K562 (cell line): Measurements from ENCODE around the gene TYW1. TPM values are rescaled to one million over a fixed set of nuclear protein-coding genes. Genes with fewer than 3 reads are reported as not detected.
"Not testable (repeated sequence)": the region's sequence is repeated elsewhere in the genome, so short reads cannot be mapped to it uniquely, and the experiment has no call there.

Experiments
- ATAC-seq: fragments of 200-7000 bp; cut with Tn5 transposase; 3 replicates; pipeline ENCODE4 v1.9.1; 2020; ENCODE audit warnings: moderate library complexity
- Bru-seq: library from RNA; stranded (reverse); fragments of 400-500 nt; gene quantifications from one replicate; lab custom pipeline; 2021; lab: Mats Ljungman, UMichigan
- BruChase-seq, 2 experiments: library from RNA; stranded (reverse); fragments of 400-500 nt; gene quantifications; one replicate each; lab custom pipeline; 2021; lab: Mats Ljungman, UMichigan
- BruUV-seq: library from RNA; stranded (reverse); fragments of 400-500 nt; replicated peaks from 2 replicates; lab custom pipeline; 2021; lab: Mats Ljungman, UMichigan
- CTCF ChIA-PET: fragments of 300-600 bp; formaldehyde crosslinking; extraction: SDS; loops from one replicate; lab custom pipeline; 2021; ENCODE audit warnings: low intra/inter-chr PET ratio; lab: Yijun Ruan, JAX
- POLR2A ChIA-PET: fragments of 300-600, 350-650 bp; sonication (Branson Sonifier 250); formaldehyde crosslinking; extraction: SDS; loops from one replicate; lab custom pipeline; 2021; ENCODE audit warnings: antibody characterized with exemption, inconsistent platforms; lab: Yijun Ruan, JAX
- DNase-seq, 4 experiments: peaks; one replicate each; pipeline versions ENCODE4 v3.0.0 to v3.0.0-alpha.2; 2011 to 2018; ENCODE audit warnings: low spot score in 3 of 4, mixed read lengths in 3 of 4; ENCODE audit errors: extremely low read depth in 1 of 4
- FAIRE-seq: peaks from 2 replicates; lab custom pipeline; 2011; peaks lifted over from hg19 to GRCh38; lab: Jason Lieb, UNC
- H2AFZ ChIP-seq: 2 replicates; pipeline ENCODE4 v1.6.0; 2011; ENCODE audit warnings: low read depth, low read length, control low read depth, inconsistent platforms
- H3K27ac ChIP-seq: fragments of 200-600 bp; 3 replicates; pipeline ENCODE4 v1.8.0; 2011; ENCODE audit warnings: low read depth, mild to moderate bottlenecking, control low read depth, inconsistent platforms, low read length, moderate library complexity, mixed read lengths; ENCODE audit errors: extremely low read depth
- H3K27me3 ChIP-seq, 2 experiments: fragments of 300-600 bp in 1 of 2; 2 replicates in 1 of 2; 3 replicates in 1 of 2; pipeline versions ENCODE4 v1.6.0 to v1.8.0; 2011; ENCODE audit warnings: inconsistent platforms in 2 of 2, low read length in 2 of 2, mild to moderate bottlenecking in 1 of 2, mixed read lengths in 1 of 2, moderate library complexity in 1 of 2; ENCODE audit not compliant: control insufficient read depth in 2 of 2, insufficient read depth in 2 of 2
- H3K36me3 ChIP-seq: fragments of 300-600 bp; 3 replicates; pipeline ENCODE4 v1.8.0; 2011; ENCODE audit warnings: mild to moderate bottlenecking, low read length, inconsistent platforms; ENCODE audit not compliant: control insufficient read depth, insufficient read depth
- H3K4me1 ChIP-seq, 2 experiments: fragments of 200-600 bp in 1 of 2; replicated peaks in 1 of 2; 2 replicates in 1 of 2; 3 replicates in 1 of 2; pipeline versions ENCODE4 v1.5.1 to v1.8.0; 2011; ENCODE audit warnings: inconsistent platforms in 2 of 2, low read length in 2 of 2, mild to moderate bottlenecking in 1 of 2, mixed read lengths in 1 of 2, moderate library complexity in 1 of 2; ENCODE audit not compliant: control insufficient read depth in 2 of 2, insufficient read depth in 2 of 2
- H3K4me2 ChIP-seq: 2 replicates; pipeline ENCODE4 v1.6.1; 2011; ENCODE audit warnings: low read length, control low read depth, inconsistent platforms, mixed read lengths; ENCODE audit not compliant: insufficient read depth
- H3K4me3 ChIP-seq: fragments of 200-600 bp; sonication (generic), shearing (Covaris generic); 2 replicates; pipeline ENCODE4 v1.5.1; 2016; ENCODE audit warnings: control low read depth, inconsistent platforms
- H3K79me2 ChIP-seq: fragments of 200-600 bp; 3 replicates; pipeline ENCODE4 v1.8.0; 2011; ENCODE audit warnings: low read length, inconsistent platforms; ENCODE audit not compliant: control insufficient read depth, insufficient read depth
- H3K9ac ChIP-seq, 2 experiments: 2 replicates each; pipeline versions ENCODE4 v1.6.0 to v1.6.1; 2011; ENCODE audit warnings: low read depth in 2 of 2, low read length in 2 of 2, control low read depth in 1 of 2, inconsistent platforms in 1 of 2, mild to moderate bottlenecking in 1 of 2, mixed read lengths in 1 of 2; ENCODE audit not compliant: insufficient read depth in 1 of 2
- H3K9me1 ChIP-seq: one replicate; pipeline ENCODE4 v1.6.0; 2011; ENCODE audit warnings: inconsistent platforms, mild to moderate bottlenecking, low read length, moderate library complexity; ENCODE audit not compliant: control insufficient read depth, insufficient read depth
- H3K9me3 ChIP-seq: replicated peaks from 2 replicates; pipeline ENCODE4 v1.5.1; 2011; ENCODE audit warnings: low read depth, low read length, inconsistent platforms; ENCODE audit not compliant: control insufficient read depth, insufficient read depth
- H4K20me1 ChIP-seq: replicated peaks from 2 replicates; pipeline ENCODE4 v1.6.1; 2011; ENCODE audit warnings: low read length, inconsistent platforms, mixed read lengths; ENCODE audit not compliant: control insufficient read depth, insufficient read depth
- ASH1L ChIP-seq: fragments of 450-650 bp; IDR thresholded peaks from 2 replicates; pipeline ENCODE4 v1.6.1; 2018; ENCODE audit warnings: borderline replicate concordance, mild to moderate bottlenecking, low read depth; ENCODE audit not compliant: partially characterized antibody
- FOXA3 ChIP-seq, 2 experiments: fragments of 450-650 bp in 1 of 2; sonication (generic) in 1 of 2; formaldehyde crosslinking; IDR thresholded peaks in 1 of 2; conservative IDR thresholded peaks in 1 of 2; 2 replicates each; pipeline versions ENCODE4 v1.4.0 to v1.8.0; 2020 to 2022; ENCODE audit warnings: mild to moderate bottlenecking in 2 of 2, missing genetic modification reagents in 1 of 2
- HDAC1 ChIP-seq, 2 experiments: fragments of 450-650 bp; IDR thresholded peaks; 2 replicates each; pipeline ENCODE4 v1.6.1; 2016 to 2017; ENCODE audit warnings: inconsistent platforms in 1 of 2, mild to moderate bottlenecking in 1 of 2, moderate library complexity in 1 of 2
- MYC ChIP-seq, 2 experiments: fragments of 250-450 bp in 1 of 2; sonication (Bioruptor Pico) in 1 of 2; IDR thresholded peaks; 2 replicates each; pipeline versions ENCODE4 v1.5.1 to v1.6.1; 2012 to 2021; ENCODE audit warnings: low read depth in 2 of 2, borderline replicate concordance in 1 of 2, improper control_type of control experiment in 1 of 2, low read length in 1 of 2, mild to moderate bottlenecking in 1 of 2, moderate library complexity in 1 of 2
- NEUROD1 ChIP-seq: fragments of 150-350 bp; IDR thresholded peaks from 2 replicates; pipeline ENCODE4 v1.6.1; 2014; ENCODE audit warnings: borderline replicate concordance, low read length, low read depth; ENCODE audit not compliant: partially characterized antibody
- NFRKB ChIP-seq: fragments of 450-650 bp; IDR thresholded peaks from 2 replicates; pipeline ENCODE4 v1.6.1; 2016; ENCODE audit warnings: low read depth
- PML ChIP-seq: IDR thresholded peaks from 2 replicates; pipeline ENCODE4 v1.6.1; 2012; ENCODE audit warnings: low read length, inconsistent platforms
- RBBP5 ChIP-seq: fragments of 200-600 bp; sonication (generic); IDR thresholded peaks from 2 replicates; pipeline ENCODE4 v1.6.1; 2012; ENCODE audit warnings: borderline replicate concordance, mild to moderate bottlenecking, low read length, control low read depth, inconsistent platforms; ENCODE audit not compliant: insufficient read depth, poor library complexity, severe bottlenecking
- RBFOX2 ChIP-seq: fragments of 200-400 bp; formaldehyde crosslinking; IDR thresholded peaks from 2 replicates; pipeline ENCODE4 v1.6.1; 2017; ENCODE audit warnings: low read depth, mild to moderate bottlenecking, low read length, moderate library complexity
- SIN3A ChIP-seq, 2 experiments: fragments of 150-350 bp in 1 of 2; IDR thresholded peaks; 2 replicates each; pipeline ENCODE4 v1.6.1; 2011 to 2016; ENCODE audit warnings: borderline replicate concordance in 2 of 2, low read depth in 2 of 2, low read length in 2 of 2, mild to moderate bottlenecking in 2 of 2, moderate library complexity in 2 of 2; ENCODE audit not compliant: control insufficient read depth in 1 of 2
- SP1 ChIP-seq: sonication (generic); formaldehyde crosslinking; IDR thresholded peaks from 2 replicates; pipeline ENCODE4 v1.8.1; 2022; ENCODE audit warnings: mild to moderate bottlenecking, missing genetic modification reagents
- ZNF511 ChIP-seq: sonication (generic); formaldehyde crosslinking; IDR thresholded peaks from 2 replicates; pipeline ENCODE4 v1.8.0; 2022; ENCODE audit warnings: mild to moderate bottlenecking, missing genetic modification reagents
- WGBS: fragments of 100-300 bp; shearing (Covaris generic); methylation state at CpG from one replicate; pipeline ENCODE4 v1.1.6; 2016; ENCODE audit warnings: low coverage, mixed read lengths; ENCODE audit not compliant: insufficient coverage; ENCODE audit errors: missing lambda C conversion rate; 5-methylcytosine and 5-hydroxymethylcytosine counted together
- in situ Hi-C: fragments of 300-500 bp; cut with MboI; formaldehyde crosslinking; loops from 4 replicates; pipeline ENCODE4 v1.15.0; 2018; ENCODE audit warnings: inconsistent platforms, mixed read lengths
- intact Hi-C: fragments of 100-400 bp; cut with micrococcal nuclease; formaldehyde crosslinking; loops from 2 replicates; pipeline ENCODE4 v1.14.2; 2022
- long read RNA-seq, 3 experiments: library from polyadenylated mRNA in 2 of 3; library from RNA in 1 of 3; unstranded in 2 of 3; stranded (forward) in 1 of 3; transcript quantifications; one replicate each; pipeline ENCODE4 v2.0.0, GENCODE V29; 2019 to 2022
- polyA minus RNA-seq, 3 experiments: library from RNA; depleted of rRNA, polyadenylated mRNA; stranded (reverse); fragments of >200 nt; gene quantifications; 2 replicates each; pipeline ENCODE4 v1.2.3, GENCODE V29; 2011
- polyA plus RNA-seq, 8 experiments: library from polyadenylated mRNA; depleted of rRNA in 4 of 8; stranded (reverse) in 5 of 8; unstranded in 3 of 8; fragments of >200 nt; fragmentation: Nextera tagmentation in 2 of 8; fragmentation: Illumina TruSeq in 1 of 8; extraction: Ambion mirVana in 2 of 8; extraction: Trizol in 1 of 8; gene quantifications; 2 replicates each; pipeline versions ENCODE4 v1.2.1 to v1.2.3, GENCODE V29; 2011 to 2014; ENCODE audit warnings: inconsistent platforms in 1 of 8, missing spikeins in 1 of 8
- total RNA-seq, 7 experiments: library from RNA; depleted of rRNA in 6 of 7; stranded (reverse); fragments of >200 nt in 6 of 7; fragmentation: Illumina TruSeq in 2 of 7; extraction: Trizol in 2 of 7; gene quantifications; 2 replicates each; pipeline versions ENCODE4 v1.2.1 to v1.2.3, GENCODE V29; 2011 to 2021; ENCODE audit warnings: low replicate concordance in 1 of 7

The TYW1 gene
- 85.8 and 132 TPM in 2 replicates for total RNA-seq (2011; cell fraction: chromatin; rRNA removed; ENCODE audit: low replicate concordance)
- total RNA-seq (2011; cell fraction: nucleolus; rRNA removed): 50.4 and 58.6 TPM in 2 replicates
- 57.9 and 63.4 TPM in 2 replicates for total RNA-seq (2011; cell fraction: nucleoplasm; rRNA removed)
- total RNA-seq (2014; rRNA removed) (23.0 and 24.3 TPM in 2 replicates), total RNA-seq (2014; rRNA removed; fragmentation: Illumina TruSeq; extraction: Trizol) (29.8 and 30.7 TPM in 2 replicates), total RNA-seq (2015; rRNA removed; fragmentation: Illumina TruSeq; extraction: Trizol) (29.1 and 32.0 TPM in 2 replicates), total RNA-seq (2021) (24.7 and 25.1 TPM in 2 replicates), polyA plus RNA-seq (2011; rRNA removed) (15.9 and 26.2 TPM in 2 replicates), polyA plus RNA-seq (2014; fragmentation: Illumina TruSeq; extraction: Trizol) (23.8 and 28.2 TPM in 2 replicates), polyA plus RNA-seq (2014; fragmentation: Nextera tagmentation; extraction: Ambion mirVana) (10 to 100 TPM; 17.4 to 31.4 TPM), polyA plus RNA-seq (2014; rRNA removed) (22.4 and 22.6 TPM in 2 replicates), polyA minus RNA-seq (2011; rRNA and poly(A)+ RNA removed) (49.5 and 68.4 TPM in 2 replicates), Bru-seq, nascent RNA (percentile 76 among the genes with signal in this experiment), BruChase-seq, experiment 1, labeled RNA remaining after a 2-hour chase (percentile 77 among the genes with signal in this experiment), BruChase-seq, experiment 2, labeled RNA remaining after a 6-hour chase (percentile 74 among the genes with signal in this experiment)
- 11.8 and 12.5 TPM in 2 replicates for polyA plus RNA-seq (2011; cell fraction: cytosol; rRNA removed)
- polyA plus RNA-seq (2011; cell fraction: nucleus; rRNA removed): 12.1 and 16.1 TPM in 2 replicates
- polyA plus RNA-seq (2012): 16.6 and 17.6 TPM in 2 replicates
- 10.9 and 16.6 TPM in 2 replicates for polyA minus RNA-seq (2011; cell fraction: cytosol; rRNA and poly(A)+ RNA removed)
- polyA minus RNA-seq (2011; cell fraction: nucleus; rRNA and poly(A)+ RNA removed): 18.0 and 26.0 TPM in 2 replicates
- long read RNA-seq, experiment 1, transcript TYW1-201 (16 exons, 3,348 nt): major isoform, 74 of 149 reads
- long read RNA-seq, experiment 1, partial matches to known transcripts: 45 of 149 reads
- long read RNA-seq, experiment 1, other reads (novel, unspliced or antisense): 30 of 149 reads
- long read RNA-seq, experiment 2, partial matches to known transcripts: 9 of 17 reads
- long read RNA-seq, experiment 2, other reads (novel, unspliced or antisense): 5 of 17 reads
- long read RNA-seq, experiment 3, transcript TYW1-201 (16 exons, 3,348 nt): major isoform, 6 of 30 reads
- long read RNA-seq, experiment 3, partial matches to known transcripts: 17 of 30 reads
- long read RNA-seq, experiment 3, other reads (novel, unspliced or antisense): 7 of 30 reads

- DNase-seq (peak; percentile 82 to 99 (median 86)), ATAC-seq (peak; percentile 97), FAIRE-seq (peak; percentile 98)
- H3K9me3 ChIP-seq; H4K20me1 ChIP-seq; BruUV-seq; H3K4me1 ChIP-seq; H3K27me3 ChIP-seq; CTCF ChIA-PET; in situ Hi-C loops; H3K9me1 ChIP-seq; TF ChIP-seq MYC (CRISPR knock-in tag; IDR thresholded peaks at IDR 0.05; ENCODE audit: borderline replicate concordance, low read depth): not testable (repeated sequence)
- H3K9ac ChIP-seq: peak within 1 kb of the TSS; percentile 86 to 97
- H3K36me3 ChIP-seq: peaks cover 38% of the 10 kb centered on the region
- peak within 1 kb of the TSS; percentile 76 for H3K27ac ChIP-seq
- POLR2A ChIA-PET: interaction anchor here (1.1 kb wide), 1 partner anchor 66 kb away, joined by 3 read pairs; no protein-coding TSS in a partner anchor
- WGBS: under 1% methylated on average over 44 of the region's 44 CpGs
- peak within 1 kb of the TSS; percentile 88 for H2AFZ ChIP-seq
- peak within 1 kb of the TSS; percentile 71 for H3K4me3 ChIP-seq
- H3K4me2 ChIP-seq: peak within 1 kb of the TSS; percentile 81
- intact Hi-C loops: loop anchor here (5.0 kb wide), 3 partner anchors 74 to 254 kb away; partner anchors contain the start of genes RABGEF1 and TMEM248
- peaks cover 45% of the 10 kb centered on the region for H3K79me2 ChIP-seq
- TF ChIP-seq PML: peak; percentile 56
- peak; percentile 82 for TF ChIP-seq MYC (IDR thresholded peaks at IDR 0.05; ENCODE audit: low read depth, low read length)
- TF ChIP-seq SP1 (CRISPR knock-in tag): 0 out of 2 replicates have a peak, but pooled peaks have one; percentile 76
- peak in 1 of 2 experiments; percentile 75; a peak in 2 of 4 replicates for TF ChIP-seq SIN3A (IDR thresholded peaks at IDR 0.05; ENCODE audit: borderline replicate concordance in 2 of 2, control insufficient read depth in 1 of 2, low read depth in 2 of 2, low read length in 2 of 2)
- TF ChIP-seq RBBP5: peak; percentile 90
- TF ChIP-seq NEUROD1: peak; percentile 63
- TF ChIP-seq FOXA3 (CRISPR knock-in tag; conservative IDR thresholded peaks at IDR 0.05 in 1 of 2, IDR thresholded peaks at IDR 0.05 in 1 of 2): 0 out of 4 replicates have a peak, but pooled peaks of 1 of the 2 experiments have one; percentile 28
- TF ChIP-seq NFRKB: peak; percentile 82
- TF ChIP-seq RBFOX2: peak; percentile 91
- 0 out of 2 replicates have a peak, but pooled peaks have one; percentile 48 for TF ChIP-seq ZNF511 (CRISPR knock-in tag)
- peak in 1 of 2 experiments; percentile 94; a peak in 2 of 4 replicates for TF ChIP-seq HDAC1 (IDR thresholded peaks at IDR 0.05)
- TF ChIP-seq ASH1L: peak; percentile 63
Measured at GRCh38 chr7:66996444-66997191, at the start of gene TYW1. Gene TYW1, plus strand, starts transcription at chr7:66996833. Its CDS starts 146 bp downstream, at chr7:66996979.
